ENCODE measurements around the gene PCLAF.

DNA sequence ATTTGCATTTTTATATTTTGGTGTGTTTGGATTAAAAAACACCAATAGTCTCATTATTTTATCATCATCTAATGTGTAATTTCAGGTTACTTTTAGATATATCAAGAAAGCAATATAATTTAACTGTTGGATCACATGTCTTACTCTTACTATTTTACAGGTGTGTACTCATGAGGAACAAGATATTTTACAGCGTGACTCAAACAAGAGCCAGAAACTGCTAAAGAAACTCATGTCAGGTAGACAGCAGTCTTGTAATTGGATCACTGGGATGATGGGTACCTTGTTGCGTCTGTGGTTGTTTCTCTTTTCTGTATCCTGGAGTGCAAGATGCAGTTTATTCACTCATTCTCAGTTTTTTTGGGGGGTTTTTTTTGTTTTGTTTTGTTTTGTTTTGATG is 19.3 kb upstream of the PCLAF start:
- TF ChIP-seq, protein P1, sequence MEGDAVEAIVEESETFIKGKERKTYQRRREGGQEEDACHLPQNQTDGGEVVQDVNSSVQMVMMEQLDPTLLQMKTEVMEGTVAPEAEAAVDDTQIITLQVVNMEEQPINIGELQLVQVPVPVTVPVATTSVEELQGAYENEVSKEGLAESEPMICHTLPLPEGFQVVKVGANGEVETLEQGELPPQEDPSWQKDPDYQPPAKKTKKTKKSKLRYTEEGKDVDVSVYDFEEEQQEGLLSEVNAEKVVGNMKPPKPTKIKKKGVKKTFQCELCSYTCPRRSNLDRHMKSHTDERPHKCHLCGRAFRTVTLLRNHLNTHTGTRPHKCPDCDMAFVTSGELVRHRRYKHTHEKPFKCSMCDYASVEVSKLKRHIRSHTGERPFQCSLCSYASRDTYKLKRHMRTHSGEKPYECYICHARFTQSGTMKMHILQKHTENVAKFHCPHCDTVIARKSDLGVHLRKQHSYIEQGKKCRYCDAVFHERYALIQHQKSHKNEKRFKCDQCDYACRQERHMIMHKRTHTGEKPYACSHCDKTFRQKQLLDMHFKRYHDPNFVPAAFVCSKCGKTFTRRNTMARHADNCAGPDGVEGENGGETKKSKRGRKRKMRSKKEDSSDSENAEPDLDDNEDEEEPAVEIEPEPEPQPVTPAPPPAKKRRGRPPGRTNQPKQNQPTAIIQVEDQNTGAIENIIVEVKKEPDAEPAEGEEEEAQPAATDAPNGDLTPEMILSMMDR (conservative IDR thresholded peaks at IDR 0.05; ENCODE audit: low read depth, low read length) = no peak
- no peak for TF ChIP-seq EZH2 (IDR thresholded peaks at IDR 0.05; ENCODE audit: borderline replicate concordance, low read depth, low read length, poor library complexity, severe bottlenecking)
